NCI-H1436 treated with DMSO at 0.1 percent for 48 hours (cell line): ENCODE results near the gene PURA.

Experiments used
- DNase-seq: peaks from one replicate; lab custom pipeline; 2025; lab: John Stamatoyannopoulos, UW

PURA gene

DNA sequence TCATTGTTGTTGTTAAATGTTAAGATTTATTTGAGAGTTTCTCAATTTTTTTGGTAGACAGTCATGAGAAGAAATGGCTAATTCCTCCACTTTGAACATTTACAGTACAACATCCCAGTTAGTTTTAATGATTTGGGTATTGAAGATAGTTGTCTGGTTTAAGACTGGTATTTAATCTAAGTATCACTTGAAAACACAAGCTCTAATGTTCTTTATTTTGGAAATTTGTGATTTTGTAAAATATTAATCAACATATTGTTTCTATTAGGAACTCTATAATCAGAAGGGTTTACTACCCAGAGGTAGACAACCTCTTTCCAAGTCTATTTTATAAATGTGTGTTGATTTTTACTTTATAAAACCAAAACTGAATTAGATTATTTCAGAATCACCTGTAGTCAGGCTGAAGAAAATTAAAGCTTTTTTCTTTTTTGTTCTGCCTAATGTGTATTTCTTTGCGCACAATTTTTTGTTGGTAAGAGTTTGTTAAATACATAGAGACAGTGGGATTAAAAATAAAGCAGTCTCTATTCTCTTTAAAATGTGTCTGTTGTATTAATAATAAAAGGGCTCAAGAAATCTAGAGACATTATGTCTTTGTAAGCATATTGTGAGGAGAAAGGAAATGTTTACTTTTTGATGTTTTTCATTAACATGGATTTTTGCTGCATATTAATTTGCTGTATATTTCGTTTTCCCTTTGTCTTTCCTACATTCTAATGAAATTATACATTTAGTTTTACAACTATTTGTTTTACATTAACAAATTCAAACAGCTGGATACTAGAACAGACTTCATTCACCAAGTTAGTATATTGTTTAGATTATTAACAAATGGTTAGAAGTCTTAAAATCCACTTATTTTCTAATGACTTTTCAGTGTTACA is 3.9 kb upstream of the PURA start:
- DNase-seq = no peak

DNA sequence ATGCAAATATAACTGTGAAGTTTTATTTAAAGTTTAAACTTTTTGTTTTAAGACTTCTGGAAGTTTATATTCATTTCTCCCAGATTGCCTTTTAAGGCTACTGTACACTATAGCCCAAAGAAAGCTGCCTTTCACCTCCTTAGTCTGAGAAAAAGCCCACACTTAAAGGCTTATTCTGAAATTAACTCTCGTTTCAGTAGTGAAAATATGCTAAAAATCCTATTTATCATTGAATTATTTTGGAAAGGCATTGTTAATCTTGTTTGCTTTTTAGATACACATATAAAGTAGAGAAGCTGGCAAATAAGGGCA is 3.3 kb upstream of the PURA start:
- no peak for DNase-seq

DNA sequence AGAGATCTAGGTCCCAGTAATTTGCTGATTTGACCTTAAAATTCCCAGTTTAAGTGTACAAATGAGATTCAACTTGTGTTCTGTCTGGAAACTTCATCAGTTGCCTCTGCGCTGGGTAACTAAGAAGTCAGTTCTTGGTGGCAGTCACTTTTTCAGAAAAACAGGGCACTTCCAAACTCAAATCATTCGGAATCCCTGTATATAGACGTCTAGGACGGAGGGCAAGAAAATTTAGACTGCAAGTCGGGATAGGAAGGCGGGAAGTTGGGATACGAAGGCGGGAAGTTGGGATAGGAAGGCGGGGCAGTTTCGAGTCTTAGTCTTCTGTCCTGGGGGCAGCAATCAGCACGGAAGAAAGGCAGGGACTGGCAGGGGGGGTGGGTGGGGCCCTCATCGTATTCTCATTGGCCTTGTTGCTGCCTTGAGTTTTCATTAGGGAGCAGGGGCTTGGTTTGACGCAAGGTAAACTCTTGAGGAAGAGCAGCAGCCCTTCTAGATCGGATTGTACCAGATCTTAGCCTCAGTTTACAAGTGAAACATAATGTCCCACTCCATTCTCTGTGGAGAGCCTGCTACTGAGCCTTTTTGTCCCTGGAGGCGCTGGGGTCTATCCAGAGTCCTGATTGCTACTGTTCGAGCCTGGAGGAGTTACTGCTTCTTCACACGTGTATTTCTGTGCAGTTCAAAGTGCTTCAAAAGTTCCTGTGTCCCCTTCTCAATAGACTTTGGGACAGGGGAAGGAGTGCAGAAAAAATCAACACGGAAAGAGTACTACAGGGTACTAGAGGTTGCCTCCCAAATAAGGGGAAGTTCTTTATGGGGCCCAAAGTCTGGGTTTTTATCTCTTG is 2.7 kb upstream of the PURA start:
- no peak for DNase-seq

DNA sequence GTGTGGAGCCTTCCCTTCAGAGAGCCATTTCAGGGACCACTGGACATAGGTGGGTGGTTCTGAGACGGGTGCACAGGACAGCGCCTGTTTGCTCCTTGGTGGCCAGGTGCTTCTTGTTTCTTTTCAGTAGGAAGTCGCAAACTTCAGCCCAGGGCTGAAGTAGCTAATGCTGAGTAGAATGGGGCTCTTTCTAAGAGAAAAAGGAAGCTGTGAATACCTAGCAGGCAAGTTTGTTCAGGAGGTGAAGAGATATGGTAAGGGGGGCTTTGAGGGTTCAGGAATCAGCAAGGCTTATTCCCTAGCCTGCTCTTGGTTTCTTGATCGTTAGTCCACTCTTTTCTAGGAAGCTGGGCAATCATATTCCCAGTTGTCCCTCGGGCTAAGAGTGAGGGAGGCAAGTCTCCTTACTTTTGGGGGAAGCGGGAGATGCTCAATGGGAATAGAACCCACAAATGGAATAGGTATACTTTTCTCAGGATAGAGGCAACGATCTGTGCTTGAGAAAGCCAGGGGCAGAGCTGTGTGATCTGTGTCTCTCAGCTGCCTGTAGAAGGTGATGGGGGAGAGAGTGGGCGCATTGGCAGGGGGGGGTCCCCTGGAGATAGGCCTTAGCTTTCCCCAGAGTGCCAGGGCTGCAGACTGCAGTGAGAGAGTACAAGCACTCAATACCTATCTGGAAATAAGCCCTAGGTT is 1.9 kb upstream of the PURA start:
- no peak for DNase-seq

DNA sequence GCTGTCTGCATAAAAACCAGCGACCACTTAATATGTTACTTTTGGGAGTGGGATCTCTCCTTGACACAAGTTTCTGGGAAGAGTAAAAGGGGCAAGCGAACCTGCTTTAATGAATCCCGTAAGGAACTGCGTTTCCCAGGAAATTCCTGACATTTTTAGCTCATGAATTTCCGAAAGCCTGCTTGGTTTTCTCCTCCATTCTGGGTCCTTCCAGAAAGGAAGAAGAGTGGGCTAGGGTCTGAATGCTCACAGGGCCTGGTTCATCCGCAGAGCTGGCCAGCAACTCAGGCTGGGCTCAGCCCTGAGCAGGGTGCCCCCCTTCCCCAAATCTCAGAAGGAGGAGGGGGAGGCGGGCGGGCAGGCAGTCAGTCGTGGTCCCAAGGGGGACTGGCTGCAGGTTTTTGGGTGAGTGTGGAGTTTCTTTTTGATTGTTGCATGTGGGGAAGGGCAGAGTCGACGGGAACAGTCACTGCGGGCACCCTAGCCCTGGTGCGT is 1.2 kb upstream of the PURA start:
- no peak for DNase-seq

DNA sequence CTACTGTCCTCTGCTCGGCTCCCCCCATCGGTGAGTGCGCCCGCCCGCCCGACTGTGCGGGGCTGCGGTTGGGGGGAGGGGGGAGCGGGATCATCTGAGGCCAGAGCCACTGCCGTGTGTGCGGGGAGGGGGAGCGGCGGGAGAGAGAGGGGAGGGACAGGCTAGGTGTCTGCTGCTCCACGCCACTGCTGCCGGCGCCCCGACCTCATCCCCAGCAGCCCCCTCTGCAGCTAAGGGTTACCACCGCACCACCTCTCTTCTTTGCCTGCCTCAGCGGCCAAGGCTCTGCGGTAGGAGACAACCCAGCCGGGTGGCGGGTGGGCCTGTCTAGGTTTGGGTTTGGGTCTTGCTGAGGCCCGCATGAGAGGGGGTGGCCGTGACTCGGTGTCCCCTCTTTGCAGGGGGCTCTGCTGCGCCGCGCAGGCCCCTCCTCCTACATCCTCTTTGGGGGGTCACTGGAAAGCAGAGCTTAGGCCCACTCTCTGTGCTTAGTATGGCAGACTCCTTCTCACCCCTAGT is 670 bp upstream of the PURA start:
- no peak for DNase-seq

DNA sequence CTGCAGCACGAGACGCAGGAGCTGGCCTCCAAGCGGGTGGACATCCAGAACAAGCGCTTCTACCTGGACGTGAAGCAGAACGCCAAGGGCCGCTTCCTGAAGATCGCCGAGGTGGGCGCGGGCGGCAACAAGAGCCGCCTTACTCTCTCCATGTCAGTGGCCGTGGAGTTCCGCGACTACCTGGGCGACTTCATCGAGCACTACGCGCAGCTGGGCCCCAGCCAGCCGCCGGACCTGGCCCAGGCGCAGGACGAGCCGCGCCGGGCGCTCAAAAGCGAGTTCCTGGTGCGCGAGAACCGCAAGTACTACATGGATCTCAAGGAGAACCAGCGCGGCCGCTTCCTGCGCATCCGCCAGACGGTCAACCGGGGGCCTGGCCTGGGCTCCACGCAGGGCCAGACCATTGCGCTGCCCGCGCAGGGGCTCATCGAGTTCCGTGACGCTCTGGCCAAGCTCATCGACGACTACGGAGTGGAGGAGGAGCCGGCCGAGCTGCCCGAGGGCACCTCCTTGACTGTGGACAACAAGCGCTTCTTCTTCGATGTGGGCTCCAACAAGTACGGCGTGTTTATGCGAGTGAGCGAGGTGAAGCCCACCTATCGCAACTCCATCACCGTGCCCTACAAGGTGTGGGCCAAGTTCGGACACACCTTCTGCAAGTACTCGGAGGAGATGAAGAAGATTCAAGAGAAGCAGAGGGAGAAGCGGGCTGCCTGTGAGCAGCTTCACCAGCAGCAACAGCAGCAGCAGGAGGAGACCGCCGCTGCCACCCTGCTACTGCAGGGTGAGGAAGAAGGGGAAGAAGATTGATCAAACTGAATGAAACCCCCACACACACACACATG is 654 bp downstream of the PURA start:
- DNase-seq = no peak

DNA sequence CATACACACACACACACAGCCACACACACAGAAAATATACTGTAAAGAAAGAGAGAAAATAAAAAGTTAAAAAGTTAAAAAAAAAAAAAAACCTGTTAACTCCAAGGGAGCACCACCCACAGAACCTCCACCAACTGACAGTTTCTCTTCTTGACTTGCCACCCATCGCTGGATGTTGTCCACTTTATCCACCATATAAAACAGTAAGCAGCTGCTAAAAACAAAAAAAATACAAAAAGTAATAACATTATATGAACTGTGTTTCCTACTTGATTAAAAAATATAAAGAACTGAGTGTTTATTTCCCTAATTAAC is 1.2 kb downstream of the PURA start:
- no peak for DNase-seq

DNA sequence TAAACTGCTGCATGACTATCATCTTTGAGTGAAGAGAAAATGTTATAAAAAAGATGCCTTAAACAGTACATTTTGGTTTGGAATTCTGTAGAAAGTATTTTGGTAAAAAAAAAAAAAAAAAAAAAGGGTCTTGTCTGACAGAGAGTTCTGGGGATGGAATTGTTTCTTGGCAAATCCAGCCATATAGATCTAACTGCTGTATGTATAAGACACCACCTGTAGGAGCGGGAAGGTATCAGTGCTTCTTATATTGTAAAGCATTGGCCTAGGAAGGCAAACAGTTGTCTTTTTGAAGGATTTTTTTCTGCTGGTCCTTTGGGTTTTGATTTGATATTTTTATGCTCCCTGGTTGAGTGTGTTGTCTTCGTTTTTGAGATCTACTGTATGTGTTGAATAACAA is 2.8 kb downstream of the PURA start:
- DNase-seq = no peak

DNA sequence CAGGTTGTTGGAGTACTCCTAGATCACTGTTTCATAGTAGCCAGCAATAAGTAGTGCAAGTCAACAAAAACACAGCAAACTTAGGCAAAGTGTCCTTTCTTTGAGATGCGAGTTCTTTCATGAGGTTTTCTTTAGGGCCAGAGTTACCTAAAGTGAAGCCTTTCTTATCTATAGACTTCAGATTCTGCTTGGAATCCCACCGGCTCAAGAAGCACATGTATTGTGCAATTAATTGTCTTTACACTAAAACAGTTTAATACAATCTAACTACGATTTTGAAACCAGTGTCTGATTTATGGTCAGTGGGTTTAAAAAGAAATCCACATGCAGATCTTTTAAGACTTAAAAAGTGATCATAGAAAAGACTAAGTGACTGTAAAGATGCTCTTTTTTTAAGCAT is 3.6 kb downstream of the PURA start:
- no peak for DNase-seq

DNA sequence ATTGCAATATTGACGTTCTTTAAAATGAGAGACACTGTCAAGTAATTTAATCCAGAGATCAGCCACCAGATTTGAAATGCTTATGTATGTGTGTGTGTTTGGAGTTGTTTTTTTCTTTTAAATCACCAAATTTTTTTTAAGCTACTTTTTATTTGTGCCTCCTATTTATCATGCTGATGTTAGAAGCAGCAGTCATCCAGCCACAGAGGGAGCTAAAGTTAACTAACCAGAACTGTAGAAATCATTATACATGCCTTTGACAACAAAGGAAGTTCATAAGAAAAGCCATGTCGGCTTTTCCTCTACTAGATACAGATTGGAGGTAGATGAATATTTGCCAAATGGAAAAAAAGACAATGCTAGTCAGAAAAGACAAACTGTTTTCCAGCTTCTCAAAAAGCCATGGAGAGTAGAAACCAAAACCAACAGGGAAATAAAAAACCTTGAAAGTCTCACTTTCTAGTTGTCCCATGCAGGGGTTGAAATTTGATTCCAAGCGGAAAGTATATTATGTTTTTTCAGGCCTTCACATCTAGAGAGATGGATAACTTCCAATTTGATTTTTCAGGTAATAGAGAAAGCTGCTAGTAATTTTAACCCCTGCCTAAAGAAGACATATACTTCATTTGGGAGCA is 4.5 kb downstream of the PURA start:
- no peak for DNase-seq

DNA sequence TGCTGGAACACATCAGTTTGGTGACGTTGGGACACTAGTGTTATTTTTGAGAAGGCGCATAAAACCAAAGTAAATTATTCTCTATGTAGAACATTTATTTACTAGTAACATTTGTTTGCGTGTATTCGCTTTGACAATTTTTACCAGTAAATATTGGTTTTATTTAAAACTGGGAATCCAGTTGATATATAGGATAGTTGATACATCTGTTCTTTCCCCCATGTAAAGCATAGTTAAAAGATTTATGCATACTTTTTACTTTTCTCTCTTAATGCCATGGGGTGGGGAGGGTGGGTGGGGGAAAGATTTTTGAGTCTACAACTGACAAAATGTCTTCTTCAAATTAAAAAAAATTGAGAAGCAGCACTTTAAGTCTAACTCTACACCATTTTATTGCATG is 11.7 kb downstream of the PURA start, which contains the start of gene IGIP:
Gene IGIP (plus strand): TSS at position 301 of the 400 bp plus-strand sequence. CDS start 2,540 bp downstream, outside the sequence.
- DNase-seq = no peak

DNA sequence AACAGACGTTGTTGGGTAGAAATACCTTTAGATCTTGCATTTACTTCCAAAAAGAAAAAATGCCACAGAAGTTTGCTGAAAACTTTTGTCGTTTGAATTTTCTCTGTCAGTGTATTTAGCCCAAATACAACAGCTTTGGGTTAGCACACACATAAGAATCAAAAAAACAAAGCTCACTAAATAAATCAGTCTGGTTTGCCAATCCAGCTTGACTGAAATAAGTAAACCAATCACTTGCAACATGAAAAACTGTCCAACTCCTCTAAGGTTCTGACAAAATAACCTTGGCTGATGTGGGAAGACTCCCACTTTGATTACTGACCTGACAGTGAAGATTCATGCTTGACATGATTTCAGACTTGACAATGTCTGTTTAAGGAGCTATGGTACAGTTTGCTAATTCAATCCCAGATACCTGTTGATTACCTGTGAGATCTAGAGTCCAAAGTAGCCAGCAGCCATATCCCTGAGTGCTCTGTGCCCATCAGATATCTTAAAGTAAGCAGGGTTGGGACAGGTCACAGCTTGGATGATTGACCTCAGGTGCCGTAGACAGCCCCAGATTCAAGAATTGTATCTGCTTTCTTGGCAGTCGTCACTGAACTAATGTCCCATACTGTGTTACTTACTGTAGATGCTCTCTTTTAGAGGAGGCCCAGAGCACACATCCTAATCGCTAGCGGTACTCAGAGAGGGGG is 12.6 kb downstream of the PURA start:
- no peak for DNase-seq

DNA sequence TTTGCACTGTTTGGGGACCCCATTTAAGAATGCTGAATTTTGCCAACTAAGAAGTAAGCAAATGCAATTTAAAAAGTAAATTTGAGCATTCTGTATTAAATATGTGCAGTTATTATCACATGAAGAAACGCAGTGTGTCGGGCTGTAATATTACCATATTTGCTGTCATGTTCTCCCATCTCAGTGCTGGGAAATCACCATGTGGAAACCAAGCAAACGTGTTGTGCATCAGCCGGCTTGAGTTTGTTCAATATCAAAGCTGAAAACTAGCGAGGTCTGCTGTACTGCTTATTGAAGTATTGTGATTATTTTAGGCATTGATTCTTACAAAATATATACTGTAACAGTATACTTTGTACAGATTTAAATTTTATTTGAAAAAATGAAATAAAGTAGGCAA is 14.5 kb downstream of the PURA start:
- no peak for DNase-seq

DNA sequence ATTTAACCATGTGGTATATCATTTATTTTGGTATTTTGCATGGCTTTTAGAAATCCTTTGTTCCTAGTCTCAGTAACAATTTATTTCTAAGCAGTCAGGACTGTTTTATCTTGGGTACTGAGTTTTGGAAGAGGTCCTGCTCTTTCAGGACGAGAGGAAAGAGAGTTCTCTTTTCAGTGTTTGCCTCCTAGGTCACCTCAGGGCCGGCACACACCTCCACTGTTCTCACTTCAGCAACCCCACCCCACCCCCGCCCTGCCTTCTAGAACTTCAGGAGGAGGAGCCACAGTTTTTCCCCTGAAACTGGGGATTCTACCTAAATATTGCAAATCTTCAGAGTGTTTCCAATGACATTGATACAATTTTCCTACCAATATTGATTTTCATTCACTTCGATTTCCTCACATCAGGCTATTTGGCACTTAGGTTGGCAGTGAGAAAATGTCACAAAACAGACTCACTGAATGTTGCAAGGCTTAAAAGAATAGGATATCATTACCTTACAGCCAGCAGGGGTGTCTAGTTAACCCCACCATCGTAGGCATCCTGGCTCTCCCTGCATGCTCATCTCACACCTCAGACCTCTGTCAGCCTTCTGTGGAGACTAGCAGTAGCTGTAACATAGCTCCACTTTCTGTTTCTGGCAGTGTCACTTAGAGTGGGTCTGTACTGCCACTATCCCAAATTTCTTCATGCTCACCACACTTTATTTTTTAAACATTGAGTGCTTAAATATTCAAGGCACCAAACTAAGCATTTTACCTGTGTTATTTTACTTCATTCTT is 17.2 kb downstream of the PURA start:
- DNase-seq = no peak

DNA sequence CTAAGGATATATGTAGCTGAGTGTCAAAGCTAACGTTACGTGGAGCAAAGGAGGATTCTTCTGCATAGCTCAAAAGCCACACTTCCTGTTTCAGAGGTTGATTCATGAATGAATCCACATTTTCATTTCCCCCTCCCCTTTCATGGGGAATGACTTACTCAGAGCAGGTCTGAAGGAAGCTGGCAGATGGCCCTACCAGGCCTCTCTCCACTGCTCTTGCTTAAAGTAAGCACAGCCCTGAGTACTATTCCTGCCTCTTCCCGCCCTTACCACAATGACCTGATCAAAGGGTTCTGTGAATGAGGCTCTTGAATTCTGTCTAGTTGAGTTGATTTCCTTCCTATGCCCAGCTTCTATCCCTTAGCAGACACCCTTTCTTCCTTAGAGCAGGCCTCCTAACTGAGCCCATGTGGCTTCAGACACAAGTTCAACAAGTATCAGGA is 18.1 kb downstream of the PURA start:
- no peak for DNase-seq

DNA sequence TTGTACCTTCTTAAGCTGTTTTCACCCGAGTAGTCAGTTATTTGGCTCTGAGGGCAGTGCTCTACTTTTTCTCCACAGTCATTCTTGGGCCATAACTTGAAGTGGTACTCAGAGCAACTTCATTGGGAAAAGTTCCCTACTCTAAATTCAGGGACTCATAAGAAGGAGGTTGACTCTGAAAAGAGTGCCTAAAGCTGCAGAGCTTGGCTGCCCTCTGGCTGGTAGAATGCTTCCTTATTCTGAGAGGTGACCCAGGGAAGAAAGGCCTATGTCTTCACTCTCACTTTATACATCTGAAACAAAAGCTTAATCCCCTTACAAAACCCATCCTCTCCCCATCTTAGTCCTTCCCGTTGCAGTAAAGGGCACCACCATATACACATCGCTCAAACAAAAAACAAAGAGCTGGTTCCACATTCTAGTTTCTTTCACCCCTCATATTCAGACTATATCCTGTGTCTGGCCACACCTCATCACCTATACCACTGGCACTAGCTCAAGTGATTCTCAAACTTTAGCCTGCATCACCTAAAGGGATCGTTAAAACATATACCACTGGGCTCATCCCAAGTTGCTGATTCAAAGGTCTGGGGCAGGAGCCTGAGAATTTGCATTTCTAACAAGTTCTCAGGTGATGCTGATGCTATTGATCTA is 19.7 kb downstream of the PURA start:
- DNase-seq = no peak

DNA sequence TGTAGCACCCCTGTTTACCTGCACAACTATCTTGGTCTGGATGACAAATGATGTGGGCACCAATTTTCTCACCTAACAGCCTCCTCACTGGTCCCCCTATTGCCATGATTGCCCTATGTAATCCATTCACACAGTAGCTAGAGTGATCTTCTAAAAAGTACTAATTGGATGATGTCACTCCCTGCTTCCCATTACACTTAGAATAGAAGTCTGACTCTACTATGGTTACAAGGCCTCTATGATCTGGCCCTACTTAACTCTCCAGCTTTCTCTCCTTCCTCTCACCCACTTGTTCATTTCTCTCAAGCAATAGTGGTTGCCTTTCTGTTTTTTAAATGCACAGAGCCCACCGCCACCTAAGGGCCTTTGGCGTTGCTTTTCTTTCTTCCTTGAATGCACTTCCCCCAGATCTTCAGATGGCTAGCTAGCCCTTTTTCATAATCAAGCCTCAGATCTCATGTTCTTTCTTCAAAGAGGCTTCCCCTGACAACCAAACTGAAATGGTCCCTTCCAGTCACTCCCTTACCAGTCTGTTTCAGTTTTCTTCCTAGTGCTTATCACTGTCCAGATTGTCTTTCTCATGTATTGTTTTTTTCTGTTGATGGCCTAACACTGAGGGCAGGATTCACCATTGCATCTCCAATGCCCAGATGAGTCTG is 20.5 kb downstream of the PURA start:
- no peak for DNase-seq
